ENCODE measurements around the gene DTD1. TPM values are rescaled to one million over a fixed set of nuclear protein-coding genes. Genes with fewer than 3 reads are reported as not detected.

The DTD1 gene
- total RNA-seq, 6 experiments from 2014 or later: 5.4 to 21.2 (median 7.5) TPM

- DNase-seq (no peak), ATAC-seq (no peak)
- intact Hi-C loops (cut with DNase I): no loop called here
- H3K4me1 ChIP-seq: no peaks in the 10 kb centered on the region
- 58% methylated on average over 2 of the region's 2 CpGs for WGBS (ENCODE audit: insufficient coverage, low coverage, low lambda C conversion rate, missing lambda C conversion rate)
- no peak for TF ChIP-seq CTCF (IDR thresholded peaks at IDR 0.05)
- no peak for TF ChIP-seq POLR2A (IDR thresholded peaks at IDR 0.05)
- no peaks in the 10 kb centered on the region for H3K36me3 ChIP-seq
- no peak overlapping the region for H3K4me3 ChIP-seq
- H3K27me3 ChIP-seq: no peaks in the 10 kb centered on the region
- no peak overlapping the region for H3K27ac ChIP-seq
- H3K9me3 ChIP-seq: no peaks in the 10 kb centered on the region
These were observed 213.7 kb downstream of the DTD1 start for GRCh38 chr20:18801516-18801915.

- Histone ChIP-seq H3K27me3 (no peaks in the 10 kb centered on the region), H3K36me3 (no peaks in the 10 kb centered on the region), H3K4me1 (no peaks in the 10 kb centered on the region), H3K4me3 (no peak overlapping the region), H3K9me3 (no peaks in the 10 kb centered on the region), H3K27ac (no peak overlapping the region)
- 53% methylated on average over 7 of the region's 7 CpGs for WGBS (ENCODE audit: insufficient coverage, low coverage, low lambda C conversion rate, missing lambda C conversion rate)
- DNase-seq (no peak), ATAC-seq (no peak)
- TF ChIP-seq CTCF (IDR thresholded peaks at IDR 0.05) (no peak), POLR2A (IDR thresholded peaks at IDR 0.05) (no peak)
- intact Hi-C loops (cut with DNase I): no loop called here
These were observed 214.3 kb downstream of the DTD1 start for GRCh38 chr20:18802012-18802634.

GRCh38 chr20:18805881-18806280 lies 218.0 kb downstream of the DTD1 start:
- Histone ChIP-seq H3K9me3 (no peaks in the 10 kb centered on the region), H3K36me3 (no peaks in the 10 kb centered on the region), H3K4me3 (no peak overlapping the region), H3K27me3 (no peaks in the 10 kb centered on the region), H3K27ac (no peak overlapping the region), H3K4me1 (no peaks in the 10 kb centered on the region)
- ATAC-seq (no peak), DNase-seq (no peak)
- no peak for TF ChIP-seq CTCF (IDR thresholded peaks at IDR 0.05)
- TF ChIP-seq POLR2A (IDR thresholded peaks at IDR 0.05): no peak
- intact Hi-C loops (cut with DNase I): no loop called here
- 48% methylated on average over 3 of the region's 4 CpGs for WGBS (ENCODE audit: insufficient coverage, low coverage, low lambda C conversion rate, missing lambda C conversion rate)

GRCh38 chr20:18808712-18809111 lies 220.9 kb downstream of the DTD1 start:
- intact Hi-C loops (cut with DNase I): no loop called here
- 45% methylated on average over 3 of the region's 3 CpGs for WGBS (ENCODE audit: insufficient coverage, low coverage, low lambda C conversion rate, missing lambda C conversion rate)
- no peak for ATAC-seq

More at GRCh38 chr20:18808712-18809111, 220.9 kb downstream of the DTD1 start:
- Histone ChIP-seq H3K27me3 (no peaks in the 10 kb centered on the region), H3K9me3 (no peaks in the 10 kb centered on the region), H3K4me1 (no peaks in the 10 kb centered on the region), H3K36me3 (no peaks in the 10 kb centered on the region), H3K4me3 (no peak overlapping the region), H3K27ac (no peak overlapping the region)
- TF ChIP-seq CTCF (IDR thresholded peaks at IDR 0.05) (no peak), POLR2A (IDR thresholded peaks at IDR 0.05) (no peak)
- DNase-seq: no peak
